GM10847 (cell line): Measurements from ENCODE around the gene GRM5.

ENCODE experiments used
- POLR2A ChIP-seq: IDR thresholded peaks from 2 replicates; pipeline ENCODE4 v1.6.1; 2011; ENCODE audit not compliant: insufficient read length; ENCODE audit errors: extremely low read depth

Gene GRM5

GRCh38 chr11:88535916-88536547, 529.8 kb downstream of the GRM5 start:
- no peak for TF ChIP-seq POLR2A

- TF ChIP-seq POLR2A: no peak
Observed at GRCh38 chr11:88535266-88535665, 530.5 kb downstream of the GRM5 start.

- no peak for TF ChIP-seq POLR2A
Observed at GRCh38 chr11:88534185-88534584, 531.6 kb downstream of the GRM5 start.

GRCh38 chr11:88533001-88533400, 532.8 kb downstream of the GRM5 start:
- TF ChIP-seq POLR2A: no peak

- no peak for TF ChIP-seq POLR2A
Observed at GRCh38 chr11:88531831-88532230, 534.0 kb downstream of the GRM5 start.

- TF ChIP-seq POLR2A: no peak
Observed at GRCh38 chr11:88529426-88529825, 536.4 kb downstream of the GRM5 start.

- TF ChIP-seq POLR2A: no peak
Observed at GRCh38 chr11:88523386-88524071, 542.3 kb downstream of the GRM5 start.

GRCh38 chr11:88522624-88523385, 543.0 kb downstream of the GRM5 start:
- no peak for TF ChIP-seq POLR2A

GRCh38 chr11:88521799-88522201, 544.0 kb downstream of the GRM5 start:
- no peak for TF ChIP-seq POLR2A

GRCh38 chr11:88521399-88521798, 544.4 kb downstream of the GRM5 start:
- no peak for TF ChIP-seq POLR2A

- TF ChIP-seq POLR2A: no peak
Observed at GRCh38 chr11:88520391-88520790, 545.4 kb downstream of the GRM5 start.

GRCh38 chr11:88515002-88515401, 550.8 kb downstream of the GRM5 start:
- TF ChIP-seq POLR2A: no peak

GRCh38 chr11:88511006-88511405, 554.8 kb downstream of the GRM5 start:
- TF ChIP-seq POLR2A: no peak

GRCh38 chr11:88508759-88509581, 556.8 kb downstream of the GRM5 start:
- TF ChIP-seq POLR2A: no peak

- no peak for TF ChIP-seq POLR2A
Observed at GRCh38 chr11:88508418-88508758, 557.4 kb downstream of the GRM5 start.
